Activated CD8-positive, alpha-beta memory T cell treated with anti-CD3 and anti-CD28 coated beads, Interleukin-2, amount 50 U/mL, for 48 hours (primary cell): Measurements from ENCODE around the gene SUPT4H1.

Experiments used
- DNase-seq: peaks from one replicate; pipeline ENCODE4 v3.0.0-alpha.2; 2020

The SUPT4H1 gene

GRCh38 chr17:58380207-58381123 is 28.5 kb upstream of the SUPT4H1 start:
- no peak for DNase-seq

- DNase-seq: no peak
Observed at GRCh38 chr17:58379511-58379824, 27.5 kb upstream of the SUPT4H1 start.

GRCh38 chr17:58378733-58379510 is 26.9 kb upstream of the SUPT4H1 start:
- no peak for DNase-seq

- no peak for DNase-seq
Observed at GRCh38 chr17:58377661-58378060, 25.7 kb upstream of the SUPT4H1 start.

- DNase-seq: no peak
Observed at GRCh38 chr17:58377093-58377601, 25.1 kb upstream of the SUPT4H1 start.

GRCh38 chr17:58376472-58377000 is 24.5 kb upstream of the SUPT4H1 start:
- DNase-seq: no peak

- DNase-seq: no peak
Observed at GRCh38 chr17:58375811-58376210, 23.8 kb upstream of the SUPT4H1 start.

- no peak for DNase-seq
Observed at GRCh38 chr17:58375256-58375655, 23.3 kb upstream of the SUPT4H1 start.

GRCh38 chr17:58373923-58374322 is 21.9 kb upstream of the SUPT4H1 start:
- no peak for DNase-seq

- DNase-seq: no peak
Observed at GRCh38 chr17:58373003-58373402, 21.0 kb upstream of the SUPT4H1 start.

GRCh38 chr17:58371300-58371950 is 19.4 kb upstream of the SUPT4H1 start:
- DNase-seq: peak; percentile 39

- DNase-seq: peak; percentile 28
Observed at GRCh38 chr17:58370716-58371115, 18.7 kb upstream of the SUPT4H1 start.

GRCh38 chr17:58370309-58370708 is 18.3 kb upstream of the SUPT4H1 start:
- peak; percentile 10 for DNase-seq

GRCh38 chr17:58369214-58370031 is 17.4 kb upstream of the SUPT4H1 start:
- DNase-seq: no peak

- no peak for DNase-seq
Observed at GRCh38 chr17:58368860-58369213, 16.8 kb upstream of the SUPT4H1 start.

- DNase-seq: no peak
Observed at GRCh38 chr17:58367461-58367860, 15.5 kb upstream of the SUPT4H1 start.

GRCh38 chr17:58365980-58366595 is 14.1 kb upstream of the SUPT4H1 start:
- DNase-seq: no peak

GRCh38 chr17:58365185-58365979 is 13.4 kb upstream of the SUPT4H1 start:
- DNase-seq: no peak

GRCh38 chr17:58364270-58364942 is 12.4 kb upstream of the SUPT4H1 start:
- no peak for DNase-seq

GRCh38 chr17:58363457-58364185 is 11.6 kb upstream of the SUPT4H1 start:
- DNase-seq: no peak
